ENCODE measurements around the gene HSPA12B.

- no peak for TF ChIP-seq KLF1 (tag by site-specific recombination; IDR thresholded peaks at IDR 0.05)
- TF ChIP-seq ZNF274 (IDR thresholded peaks at IDR 0.05; ENCODE audit: low read length), result no peak
- TF ChIP-seq ZNF274 (tag by site-specific recombination; IDR thresholded peaks at IDR 0.05; ENCODE audit: borderline replicate concordance), result no peak
- no peak for TF ChIP-seq REST (tag by site-specific recombination; IDR thresholded peaks at IDR 0.05)
- TF ChIP-seq, protein P1, sequence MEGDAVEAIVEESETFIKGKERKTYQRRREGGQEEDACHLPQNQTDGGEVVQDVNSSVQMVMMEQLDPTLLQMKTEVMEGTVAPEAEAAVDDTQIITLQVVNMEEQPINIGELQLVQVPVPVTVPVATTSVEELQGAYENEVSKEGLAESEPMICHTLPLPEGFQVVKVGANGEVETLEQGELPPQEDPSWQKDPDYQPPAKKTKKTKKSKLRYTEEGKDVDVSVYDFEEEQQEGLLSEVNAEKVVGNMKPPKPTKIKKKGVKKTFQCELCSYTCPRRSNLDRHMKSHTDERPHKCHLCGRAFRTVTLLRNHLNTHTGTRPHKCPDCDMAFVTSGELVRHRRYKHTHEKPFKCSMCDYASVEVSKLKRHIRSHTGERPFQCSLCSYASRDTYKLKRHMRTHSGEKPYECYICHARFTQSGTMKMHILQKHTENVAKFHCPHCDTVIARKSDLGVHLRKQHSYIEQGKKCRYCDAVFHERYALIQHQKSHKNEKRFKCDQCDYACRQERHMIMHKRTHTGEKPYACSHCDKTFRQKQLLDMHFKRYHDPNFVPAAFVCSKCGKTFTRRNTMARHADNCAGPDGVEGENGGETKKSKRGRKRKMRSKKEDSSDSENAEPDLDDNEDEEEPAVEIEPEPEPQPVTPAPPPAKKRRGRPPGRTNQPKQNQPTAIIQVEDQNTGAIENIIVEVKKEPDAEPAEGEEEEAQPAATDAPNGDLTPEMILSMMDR (tag by site-specific recombination; IDR thresholded peaks at IDR 0.05), result no peak
- TF ChIP-seq TRIM28 (IDR thresholded peaks at IDR 0.05; ENCODE audit: borderline replicate concordance, low read length), result no peak
Observed at GRCh38 chr20:3751305-3751674, 18.8 kb downstream of the HSPA12B start.
